ENCODE results near the gene GREB1. TPM values are rescaled to one million over a fixed set of nuclear protein-coding genes. Genes with fewer than 3 reads are reported as not detected.

Gene GREB1
- total and polyA plus RNA-seq, 8 donors = 3.5 to 16.1 (median 5.9) TPM

DNA sequence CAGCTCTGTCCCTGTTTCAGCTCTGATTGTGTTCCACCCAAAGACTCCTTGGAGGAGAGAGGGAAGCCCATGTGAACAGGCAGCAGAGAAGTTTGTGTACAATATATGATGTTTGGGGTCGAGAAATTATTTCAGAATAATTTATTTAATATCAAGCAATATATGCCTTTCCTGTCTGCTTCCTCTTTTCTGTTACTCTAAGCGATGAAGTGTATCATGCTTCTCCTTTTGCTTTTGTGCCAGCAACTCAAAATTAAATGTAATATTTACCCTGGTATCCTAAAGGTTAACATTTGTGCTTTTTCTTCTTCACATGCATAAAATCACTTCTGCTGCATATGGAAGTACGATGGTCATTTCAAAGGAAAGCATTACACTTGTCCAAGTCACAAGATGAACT lies 138.6 kb downstream of the GREB1 start:
- WGBS, 2 donors = 63 to 66% methylated on average over 3 of the region's 3 CpGs
- peaks cover 0 to 3% (median 2%) of the 10 kb centered on the region in 3 donors for H3K4me1 ChIP-seq
- ATAC-seq (no peak), FAIRE-seq (no peak), DNase-seq (no peak)
- H3K27ac ChIP-seq = no peak overlapping the region
- intact Hi-C loops (cut with DNase I) = no loop called here
- H3K4me3 ChIP-seq = no peak overlapping the region
- no peaks in the 10 kb centered on the region for H3K9me3 ChIP-seq
- no peaks in the 10 kb centered on the region for H3K36me3 ChIP-seq
- TF ChIP-seq CTCF (IDR thresholded peaks at IDR 0.05) = no peak
- H3K27me3 ChIP-seq = no peaks in the 10 kb centered on the region

DNA sequence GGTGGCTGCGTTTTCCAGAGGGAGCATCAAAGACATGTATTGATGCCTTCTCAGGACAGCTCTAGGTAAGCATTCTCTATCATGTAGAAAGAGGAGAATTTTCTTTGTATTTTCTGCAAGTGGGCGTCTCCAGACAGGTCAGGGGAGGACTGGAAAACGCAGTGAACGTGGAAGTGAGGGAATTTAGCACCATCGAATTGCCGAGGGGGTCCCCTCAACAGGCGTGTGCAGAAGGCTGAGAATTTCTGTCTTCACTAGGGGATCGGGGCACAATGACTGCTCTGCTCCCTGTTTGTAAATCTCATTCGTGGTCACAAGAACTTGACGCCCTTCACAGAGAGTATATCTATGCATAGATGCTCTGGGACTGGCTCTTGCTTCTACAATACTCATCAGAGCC lies 141.1 kb downstream of the GREB1 start:
- no peak overlapping the region for H3K4me3 ChIP-seq
- ATAC-seq (no peak), DNase-seq (no peak), FAIRE-seq (no peak)
- TF ChIP-seq CTCF (IDR thresholded peaks at IDR 0.05) = no peak
- 63 to 65% methylated on average over 10 of the region's 10 CpGs for WGBS, 2 donors
- intact Hi-C loops (cut with DNase I) = no loop called here
- H3K9me3 ChIP-seq = no peaks in the 10 kb centered on the region
- no peak overlapping the region for H3K27ac ChIP-seq
- no peaks in the 10 kb centered on the region for H3K27me3 ChIP-seq
- H3K36me3 ChIP-seq = no peaks in the 10 kb centered on the region
- H3K4me1 ChIP-seq = peaks cover 0 to 5% (median 2%) of the 10 kb centered on the region in 3 donors

GRCh38 chr2:11675423-11676112 lies 141.7 kb downstream of the GREB1 start:
- Histone ChIP-seq H3K4me3 (no peak overlapping the region), H3K9me3 (no peaks in the 10 kb centered on the region), H3K27ac (no peak overlapping the region), H3K36me3 (no peaks in the 10 kb centered on the region), H3K27me3 (no peaks in the 10 kb centered on the region), H3K4me1 (peaks cover under 1 to 8% (median 6%) of the 10 kb centered on the region in 3 donors)
- intact Hi-C loops (cut with DNase I) = no loop called here
- TF ChIP-seq CTCF (IDR thresholded peaks at IDR 0.05) = no peak
- DNase-seq (no peak), ATAC-seq (no peak), FAIRE-seq (no peak)
- 77 to 84% methylated on average over 3 of the region's 3 CpGs for WGBS, 2 donors

GRCh38 chr2:11676640-11677039 lies 142.8 kb downstream of the GREB1 start:
- ATAC-seq (no peak), FAIRE-seq (no peak), DNase-seq (peak in 1 of 6 donors; percentile 38)
- H3K9me3 ChIP-seq = no peaks in the 10 kb centered on the region
- intact Hi-C loops (cut with DNase I) = no loop called here
- no peak for TF ChIP-seq CTCF (IDR thresholded peaks at IDR 0.05)
- H3K27ac ChIP-seq = no peak overlapping the region
- H3K4me3 ChIP-seq = no peak overlapping the region
- WGBS, 2 donors = 41 to 42% methylated on average over 11 of the region's 11 CpGs
- H3K36me3 ChIP-seq = no peaks in the 10 kb centered on the region
- peaks cover 5 to 15% (median 9%) of the 10 kb centered on the region in 3 donors for H3K4me1 ChIP-seq
- no peaks in the 10 kb centered on the region for H3K27me3 ChIP-seq
